ENCODE measurements around the gene ECT2.
"Not testable (repeated sequence)": the region's sequence is repeated elsewhere in the genome, so short reads cannot be mapped to it uniquely, and the experiment has no call there.

The ECT2 gene

DNA sequence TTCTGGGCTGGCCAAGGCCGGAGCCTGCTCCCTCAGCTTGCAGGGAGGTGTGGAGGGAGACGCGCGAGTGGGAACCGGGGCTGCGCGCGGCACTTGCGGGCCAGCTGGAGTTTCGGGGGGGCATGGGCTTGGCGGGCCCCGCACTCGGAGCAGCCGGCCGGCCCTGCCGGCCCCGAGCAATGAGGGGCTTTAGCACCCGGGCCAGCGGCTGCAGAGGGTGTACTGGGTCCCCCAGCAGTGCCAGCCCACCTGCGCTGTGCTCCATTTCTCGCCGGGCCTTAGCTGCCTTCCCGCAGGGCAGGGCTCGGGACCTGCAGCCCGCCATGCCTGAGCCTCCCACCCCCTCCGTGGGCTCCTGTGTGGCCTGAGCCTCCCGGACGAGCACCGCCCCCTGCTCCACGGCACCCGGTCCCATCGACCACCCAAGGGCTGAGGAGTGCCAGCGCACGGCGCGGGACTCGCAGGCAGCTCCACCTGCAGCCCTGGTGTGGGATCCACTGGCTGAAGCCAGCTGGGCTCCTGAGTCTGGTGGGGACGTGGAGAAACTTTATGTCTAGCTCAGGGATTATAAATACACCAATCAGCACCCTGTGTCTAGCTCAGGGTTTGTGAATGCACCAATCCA, 116.3 kb downstream of the ECT2 start:
- not testable (repeated sequence) for FAIRE-seq

- FAIRE-seq: no peak
Measured at GRCh38 chr3:172868582-172869200, 118.2 kb downstream of the ECT2 start.

GRCh38 chr3:172869368-172869771, 118.8 kb downstream of the ECT2 start:
- no peak for FAIRE-seq

GRCh38 chr3:172869784-172870518, 119.4 kb downstream of the ECT2 start:
- FAIRE-seq: no peak
